Smooth muscle cell (in vitro differentiated cells): ENCODE data around the gene POTEC. TPM values are rescaled to one million over a fixed set of nuclear protein-coding genes. Genes with fewer than 3 reads are reported as not detected.
"Not testable (repeated sequence)": the region's sequence is repeated elsewhere in the genome, so short reads cannot be mapped to it uniquely, and the experiment has no call there.

Experiments used
- DNase-seq: peaks from one replicate; lab custom pipeline; 2025; ENCODE audit not compliant: unreplicated experiment; lab: John Stamatoyannopoulos, UW
- H2AFZ ChIP-seq: fragments of 200-600 bp; sonication (generic); 2 replicates; pipeline ENCODE4 v1.6.0; 2016; ENCODE audit warnings: antibody characterized with exemption, low read depth, mild to moderate bottlenecking
- H3F3A ChIP-seq: fragments of 200-600 bp; sonication (generic); 2 replicates; pipeline ENCODE4 v1.6.0; 2017; ENCODE audit warnings: antibody characterized with exemption, low read depth
- H3K27ac ChIP-seq: fragments of 200-600 bp; sonication (generic); 2 replicates; pipeline ENCODE4 v1.5.1; 2016; ENCODE audit warnings: low read depth, mild to moderate bottlenecking
- H3K27me3 ChIP-seq: fragments of 200-600 bp; sonication (generic); 2 replicates; pipeline ENCODE4 v1.6.1; 2016; ENCODE audit warnings: low read depth, mild to moderate bottlenecking
- H3K36me3 ChIP-seq: fragments of 200-600 bp; sonication (generic); 2 replicates; pipeline ENCODE4 v1.5.1; 2016; ENCODE audit warnings: low read depth
- H3K4me1 ChIP-seq: fragments of 200-600 bp; sonication (generic); 2 replicates; pipeline ENCODE4 v1.5.1; 2016; ENCODE audit warnings: low read depth
- H3K4me2 ChIP-seq: fragments of 200-600 bp; sonication (generic); 2 replicates; pipeline ENCODE4 v1.6.0; 2016; ENCODE audit warnings: mild to moderate bottlenecking
- H3K4me3 ChIP-seq: fragments of 200-600 bp; sonication (generic); 2 replicates; pipeline ENCODE4 v1.5.1; 2016; ENCODE audit warnings: mild to moderate bottlenecking
- H3K79me2 ChIP-seq: fragments of 200-600 bp; sonication (generic); 2 replicates; pipeline ENCODE4 v1.6.0; 2016; ENCODE audit warnings: low read depth, mild to moderate bottlenecking
- H3K9ac ChIP-seq: fragments of 200-600 bp; sonication (generic); 2 replicates; pipeline ENCODE4 v1.6.0; 2016; ENCODE audit warnings: low read depth
- H3K9me3 ChIP-seq: fragments of 200-600 bp; sonication (generic); replicated peaks from 2 replicates; pipeline ENCODE4 v1.5.1; 2016; ENCODE audit warnings: low read depth
- H4K20me1 ChIP-seq: fragments of 200-600 bp; sonication (generic); 2 replicates; pipeline ENCODE4 v1.6.0; 2016; ENCODE audit warnings: low read depth
- WGBS: methylation state at CpG from one replicate; pipeline ENCODE4 v1.1.7; 2016; ENCODE audit warnings: low lambda C conversion rate; 5-methylcytosine and 5-hydroxymethylcytosine counted together
- polyA plus RNA-seq: library from polyadenylated mRNA; unstranded; fragments of >200 nt; fragmentation: Nextera tagmentation; extraction: Ambion mirVana; gene quantifications from 2 replicates; pipeline ENCODE4 v1.2.1, GENCODE V29; 2016
- total RNA-seq: library from RNA; depleted of rRNA; stranded (reverse); fragments of >200 nt; gene quantifications from 2 replicates; pipeline ENCODE4 v1.2.3, GENCODE V29; 2014

The POTEC gene
- total and polyA plus RNA-seq, 2 experiments from 2014 or later: not detected

DNA sequence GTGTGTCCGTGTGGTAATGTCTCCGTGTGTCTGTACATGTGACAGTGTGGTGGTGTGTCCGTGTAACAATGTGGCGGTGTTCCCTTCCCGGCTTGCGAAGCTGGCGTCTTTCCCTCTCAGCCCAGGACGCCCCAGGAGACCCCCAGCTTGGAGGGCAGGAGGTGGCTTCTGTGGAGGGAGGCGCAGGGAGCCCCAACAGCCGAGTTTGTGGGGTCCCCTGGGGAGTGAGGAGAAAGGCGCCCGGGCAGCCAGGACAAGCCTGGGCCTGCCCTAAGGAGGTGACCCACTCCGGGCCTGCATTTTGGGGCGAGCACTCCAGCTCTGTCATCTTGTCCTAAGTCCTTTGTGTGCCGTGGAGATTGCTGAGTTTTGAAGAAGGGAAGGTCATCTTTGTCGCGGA is 54.6 kb downstream of the POTEC start:
- H3K4me3 ChIP-seq, H3K4me1 ChIP-seq, H3K9me3 ChIP-seq, H3K27me3 ChIP-seq, H4K20me1 ChIP-seq, H3K27ac ChIP-seq, H3K4me2 ChIP-seq, H3K9ac ChIP-seq, H3K36me3 ChIP-seq, H3F3A ChIP-seq, H2AFZ ChIP-seq, H3K79me2 ChIP-seq, DNase-seq: not testable (repeated sequence)
- WGBS: 84% methylated on average over 11 of the region's 17 CpGs

DNA sequence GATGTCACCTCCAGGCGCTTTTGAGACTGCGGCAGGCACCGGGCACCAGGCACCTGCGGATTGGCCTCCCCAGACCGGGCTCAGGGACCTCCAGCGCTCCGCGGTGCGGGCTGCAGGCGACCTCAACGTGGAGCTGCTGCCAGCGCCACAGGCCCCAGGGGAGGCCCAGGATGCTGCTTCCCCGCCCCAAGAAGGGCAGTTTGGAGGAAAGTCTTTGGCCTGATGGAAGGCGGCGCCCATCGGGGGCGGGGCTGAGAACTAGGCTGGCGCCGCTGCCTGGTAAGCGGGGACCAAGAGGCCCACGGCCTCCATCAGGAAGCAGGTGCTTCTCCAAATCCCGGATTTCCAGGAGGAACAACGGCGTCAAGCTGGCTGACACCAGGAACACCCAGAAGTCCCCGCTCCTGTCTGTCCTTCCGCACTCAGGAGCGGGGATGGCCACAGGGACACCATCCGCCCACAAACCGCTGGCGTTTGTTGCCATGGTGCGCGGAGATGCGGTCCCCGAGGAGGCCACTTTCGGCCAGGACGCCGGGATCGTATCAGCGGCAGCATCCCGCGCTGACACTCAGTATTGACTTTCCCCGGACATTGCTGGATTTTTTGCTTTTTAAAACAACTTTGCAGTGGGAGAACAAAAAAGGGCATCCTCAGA is 56.3 kb downstream of the POTEC start:
- DNase-seq, H3K4me3 ChIP-seq, H3K4me1 ChIP-seq, H3K79me2 ChIP-seq, H3F3A ChIP-seq, H3K4me2 ChIP-seq, H3K36me3 ChIP-seq, H3K9ac ChIP-seq, H3K27ac ChIP-seq, H3K9me3 ChIP-seq, H2AFZ ChIP-seq, H4K20me1 ChIP-seq, H3K27me3 ChIP-seq: not testable (repeated sequence)
- 94% methylated on average over 33 of the region's 42 CpGs for WGBS

DNA sequence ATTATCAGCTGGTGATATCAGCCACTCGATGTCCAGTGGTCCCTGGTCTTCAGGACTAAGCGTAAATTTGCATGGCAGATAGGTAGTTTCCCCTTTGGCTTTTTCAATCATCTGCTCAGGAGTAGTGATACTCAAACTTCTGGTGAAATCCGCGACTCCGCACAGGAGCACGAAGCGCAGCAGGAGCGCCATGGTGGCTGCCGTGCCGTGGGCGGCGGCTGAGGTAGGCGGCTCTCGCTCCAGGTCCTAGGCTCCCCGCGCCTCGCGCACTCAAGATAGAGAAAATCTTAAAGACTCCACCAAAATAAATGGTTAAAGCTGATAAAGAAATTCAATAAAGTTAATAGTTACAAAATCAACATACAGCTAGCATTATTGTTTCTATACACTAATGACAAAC is 64.3 kb downstream of the POTEC start:
- H3K27me3 ChIP-seq, H3K27ac ChIP-seq, H3F3A ChIP-seq, H3K4me2 ChIP-seq, H3K9ac ChIP-seq, H3K4me3 ChIP-seq, H3K79me2 ChIP-seq, H3K36me3 ChIP-seq, DNase-seq, H2AFZ ChIP-seq, H4K20me1 ChIP-seq, H3K9me3 ChIP-seq, H3K4me1 ChIP-seq: not testable (repeated sequence)
- 89% methylated on average over 18 of the region's 18 CpGs for WGBS

- not testable (repeated sequence) for H3K9me3 ChIP-seq
Measured at GRCh38 chr18:14475520-14475919, 67.9 kb downstream of the POTEC start.

GRCh38 chr18:14474752-14475151 is 68.6 kb downstream of the POTEC start:
- H3K36me3 ChIP-seq, H3K4me3 ChIP-seq, H4K20me1 ChIP-seq, H3K27me3 ChIP-seq, H3K9me3 ChIP-seq, H3K4me1 ChIP-seq, H3K4me2 ChIP-seq, H3F3A ChIP-seq, H2AFZ ChIP-seq, H3K9ac ChIP-seq, DNase-seq, H3K27ac ChIP-seq, H3K79me2 ChIP-seq: not testable (repeated sequence)
- 96% methylated on average over 12 of the region's 22 CpGs for WGBS

More at GRCh38 chr18:14475520-14475919, 67.9 kb downstream of the POTEC start:
- H3K4me1 ChIP-seq, H3K4me2 ChIP-seq, H2AFZ ChIP-seq, H3K79me2 ChIP-seq, H4K20me1 ChIP-seq, H3K27ac ChIP-seq, H3F3A ChIP-seq, DNase-seq, H3K9ac ChIP-seq, H3K36me3 ChIP-seq, H3K4me3 ChIP-seq, H3K27me3 ChIP-seq: not testable (repeated sequence)
- 95% methylated on average over 15 of the region's 15 CpGs for WGBS

- 90% methylated on average over 20 of the region's 38 CpGs for WGBS
- DNase-seq, H3K9ac ChIP-seq, H3K4me1 ChIP-seq, H3K36me3 ChIP-seq, H3K4me3 ChIP-seq, H3K4me2 ChIP-seq, H2AFZ ChIP-seq, H3K79me2 ChIP-seq, H3K9me3 ChIP-seq, H4K20me1 ChIP-seq, H3F3A ChIP-seq, H3K27ac ChIP-seq, H3K27me3 ChIP-seq: not testable (repeated sequence)
Measured at GRCh38 chr18:14474007-14474720, 69.2 kb downstream of the POTEC start.

DNA sequence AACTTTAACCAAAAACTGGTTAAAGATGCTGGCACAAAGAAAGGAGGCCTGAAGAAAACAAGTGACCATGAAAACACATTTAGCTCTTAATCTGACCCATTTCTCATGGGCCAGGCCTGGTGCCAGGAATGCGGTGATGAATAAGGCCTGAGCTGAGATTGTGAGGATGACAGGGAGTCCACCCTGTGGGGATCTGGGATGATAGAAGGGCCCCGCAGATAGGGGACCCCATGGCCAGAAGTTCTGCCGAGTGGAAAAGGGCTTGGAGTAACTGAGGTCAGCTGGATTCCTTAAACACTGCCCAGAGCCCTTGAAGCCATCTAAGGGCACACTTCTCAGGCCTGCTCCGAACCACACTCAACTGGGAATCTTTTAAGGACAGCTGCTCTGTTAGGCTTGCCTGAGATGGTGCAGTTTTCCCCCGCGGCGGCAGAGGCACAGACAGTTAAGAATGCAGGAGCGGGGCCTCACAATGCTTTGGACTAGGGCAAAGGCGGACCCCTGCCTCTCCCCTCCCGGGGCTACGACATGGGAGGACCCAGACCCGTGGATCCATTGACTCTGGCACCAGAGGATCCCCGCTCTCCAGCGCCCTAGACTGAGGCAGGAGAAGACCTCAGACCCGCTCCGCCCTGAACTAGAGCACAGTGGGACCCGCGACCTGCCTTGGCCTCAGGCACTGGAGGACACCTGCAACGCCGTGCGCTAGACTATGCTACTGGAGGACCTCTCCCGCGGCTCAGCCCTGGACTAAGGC is 70.0 kb downstream of the POTEC start:
- not testable (repeated sequence) for H3K4me1 ChIP-seq, H3K4me3 ChIP-seq, H3K36me3 ChIP-seq, H3K9me3 ChIP-seq, H3K9ac ChIP-seq, H3K27ac ChIP-seq, H2AFZ ChIP-seq, H4K20me1 ChIP-seq, H3K27me3 ChIP-seq, H3K79me2 ChIP-seq, DNase-seq, H3K4me2 ChIP-seq, H3F3A ChIP-seq
- WGBS: 92% methylated on average over 20 of the region's 23 CpGs

DNA sequence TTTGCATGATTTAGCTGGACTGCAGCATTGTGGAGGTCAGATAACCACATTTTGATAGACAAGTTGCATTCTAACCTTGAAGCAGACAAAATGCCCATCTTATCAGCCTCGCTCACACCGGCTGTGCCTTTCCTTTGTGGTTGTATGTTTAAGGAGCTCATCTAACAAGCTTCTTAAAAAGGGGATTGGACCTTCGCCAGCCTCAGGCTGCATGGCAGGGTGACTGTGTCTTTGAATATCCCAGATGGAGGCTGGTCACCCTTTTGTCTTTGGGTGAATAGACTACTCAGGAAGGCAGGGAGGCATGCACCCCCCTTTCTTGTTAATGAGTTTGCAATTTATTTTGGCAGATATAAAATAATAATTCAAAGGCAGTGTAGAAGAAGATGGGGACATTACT is 72.1 kb downstream of the POTEC start:
- not testable (repeated sequence) for H3K79me2 ChIP-seq, H3K27ac ChIP-seq, H2AFZ ChIP-seq, H3K9ac ChIP-seq, H3K4me3 ChIP-seq, H3K4me2 ChIP-seq, H3F3A ChIP-seq, H4K20me1 ChIP-seq, H3K9me3 ChIP-seq, H3K36me3 ChIP-seq, H3K4me1 ChIP-seq, H3K27me3 ChIP-seq, DNase-seq
- WGBS: 69% methylated on average over 3 of the region's 3 CpGs
